IPS-11a (cell line): ENCODE results near the gene BRMS1.
"Not testable (repeated sequence)": the region's sequence is repeated elsewhere in the genome, so short reads cannot be mapped to it uniquely, and the experiment has no call there.

ENCODE experiments used
- H3K4me3 ChIP-seq: one replicate; pipeline ENCODE4 v1.5.1; 2013; ENCODE audit warnings: low read depth, low read length, control low read depth

Gene BRMS1

GRCh38 chr11:66363805-66364535 lies 19.1 kb upstream of the BRMS1 start:
- no peak overlapping the region for H3K4me3 ChIP-seq

GRCh38 chr11:66363187-66363601 lies 18.3 kb upstream of the BRMS1 start:
- H3K4me3 ChIP-seq = no peak overlapping the region

- H3K4me3 ChIP-seq = no peak overlapping the region
Observed at GRCh38 chr11:66362481-66363147, 17.7 kb upstream of the BRMS1 start.

- no peak overlapping the region for H3K4me3 ChIP-seq
Observed at GRCh38 chr11:66361502-66361941, 16.6 kb upstream of the BRMS1 start.

- H3K4me3 ChIP-seq = no peak overlapping the region
Observed at GRCh38 chr11:66360406-66361073, 15.6 kb upstream of the BRMS1 start.

- H3K4me3 ChIP-seq = no peak overlapping the region
Observed at GRCh38 chr11:66359662-66360087, 14.8 kb upstream of the BRMS1 start.

GRCh38 chr11:66350560-66351235 lies 5.8 kb upstream of the BRMS1 start:
- H3K4me3 ChIP-seq = not testable (repeated sequence)

GRCh38 chr11:66349084-66349386 lies 4.1 kb upstream of the BRMS1 start:
- no peak overlapping the region for H3K4me3 ChIP-seq

- peak within 1 kb of the TSS; percentile 92 for H3K4me3 ChIP-seq
Observed at GRCh38 chr11:66347425-66348276, 2.7 kb upstream of the BRMS1 start, which contains the start of gene B4GAT1. TSS of gene B4GAT1 (minus strand) at chr11:66347629. CDS start at chr11:66347545, 84 bp downstream.

GRCh38 chr11:66346476-66347424 lies 1.8 kb upstream of the BRMS1 start:
- H3K4me3 ChIP-seq = peak overlapping the region; percentile 92

- peak overlapping the region; percentile 17 for H3K4me3 ChIP-seq
Observed at GRCh38 chr11:66345316-66345649, 379 bp upstream of the BRMS1 start.

GRCh38 chr11:66343176-66343575 lies 1.7 kb downstream of the BRMS1 start:
- no peak overlapping the region for H3K4me3 ChIP-seq

GRCh38 chr11:66341502-66342126 lies 3.3 kb downstream of the BRMS1 start:
- no peak overlapping the region for H3K4me3 ChIP-seq

GRCh38 chr11:66340596-66341501 lies 4.1 kb downstream of the BRMS1 start:
- no peak overlapping the region for H3K4me3 ChIP-seq

- H3K4me3 ChIP-seq = no peak overlapping the region
Observed at GRCh38 chr11:66339686-66340483, 5.0 kb downstream of the BRMS1 start.

GRCh38 chr11:66339162-66339675 lies 5.7 kb downstream of the BRMS1 start:
- H3K4me3 ChIP-seq = no peak overlapping the region
